B cell (primary cell): ENCODE measurements around the gene FSTL5. TPM values are rescaled to one million over a fixed set of nuclear protein-coding genes. Genes with fewer than 3 reads are reported as not detected.

Source experiments
- ATAC-seq: fragments of 200-7000 bp; cut with Tn5 transposase; one replicate; pipeline ENCODE4 v1.10.0; 2021; ENCODE audit warnings: low read depth, mild to moderate bottlenecking, moderate number of reproducible peaks, moderate library complexity
- CTCF ChIA-PET: fragments of 350-600 bp; sonication (Branson Sonifier 250); formaldehyde crosslinking; loops from one replicate; lab custom pipeline; 2021; ENCODE audit warnings: antibody characterized with exemption, inconsistent platforms; lab: Charles Lee
- POLR2A ChIA-PET: fragments of 350-600 bp; sonication (Branson Sonifier 250); formaldehyde crosslinking; loops from one replicate; lab custom pipeline; 2021; ENCODE audit warnings: antibody characterized with exemption; lab: Charles Lee
- DNase-seq: peaks from one replicate; pipeline ENCODE4 v3.0.0; 2013
- H2AFZ ChIP-seq: 2 replicates; pipeline ENCODE4 v1.6.1; 2012; ENCODE audit warnings: mild to moderate bottlenecking, low read depth, low read length; ENCODE audit not compliant: insufficient read depth, poor library complexity, severe bottlenecking
- H3K27ac ChIP-seq, 2 donors: 1 replicate in 1 of 2; 2 replicates in 1 of 2; pipeline ENCODE4 v1.5.1; 2012 to 2013; ENCODE audit warnings: low read length in 2 of 2, mild to moderate bottlenecking in 2 of 2, moderate library complexity in 1 of 2
- H3K27me3 ChIP-seq, 4 experiments: fragments of 200-600 bp in 1 of 4; sonication (generic) in 1 of 4; replicated peaks in 1 of 4; 1 replicate in 2 of 4; 2 replicates in 2 of 4; pipeline versions ENCODE4 v1.6.1 to v1.7.0; 2013 to 2016; ENCODE audit warnings: low read length in 3 of 4, mild to moderate bottlenecking in 2 of 4, mixed read lengths in 1 of 4, moderate library complexity in 1 of 4; ENCODE audit not compliant: insufficient read depth in 4 of 4, control insufficient read depth in 3 of 4; ENCODE audit errors: control extremely low read depth in 1 of 4
- H3K36me3 ChIP-seq, 2 experiments: replicated peaks in 1 of 2; 1 replicate in 1 of 2; 2 replicates in 1 of 2; pipeline versions ENCODE4 v1.6.1 to v1.7.1; 2013; ENCODE audit warnings: low read length in 1 of 2; ENCODE audit not compliant: insufficient read depth in 2 of 2, control insufficient read depth in 1 of 2; ENCODE audit errors: control extremely low read depth in 1 of 2, extremely low read depth in 1 of 2
- H3K4me1 ChIP-seq, 2 donors: fragments of 200-600 bp in 1 of 2; sonication (generic) in 1 of 2; 1 replicate in 1 of 2; 2 replicates in 1 of 2; pipeline versions ENCODE4 v1.5.1 to v1.6.1; 2013 to 2017; ENCODE audit warnings: low read length in 2 of 2; ENCODE audit not compliant: control insufficient read depth in 2 of 2, insufficient read depth in 2 of 2
- H3K4me2 ChIP-seq: replicated peaks from 2 replicates; pipeline ENCODE3; 2012; ENCODE audit warnings: mild to moderate bottlenecking, low read depth, low read length; ENCODE audit not compliant: poor library complexity, severe bottlenecking
- H3K4me3 ChIP-seq, 5 experiments: fragments of 200-600 bp in 1 of 5; sonication (generic) in 1 of 5; 1 replicate in 3 of 5; 2 replicates in 2 of 5; pipeline versions ENCODE4 v1.5.1 to v1.7.0; 2011 to 2016; ENCODE audit warnings: low read length in 4 of 5, mild to moderate bottlenecking in 4 of 5, low read depth in 2 of 5, control low read depth in 1 of 5, moderate library complexity in 1 of 5; ENCODE audit not compliant: insufficient read depth in 1 of 5; ENCODE audit errors: control extremely low read depth in 1 of 5, extremely low read depth in 1 of 5
- H3K79me2 ChIP-seq: fragments of 200-600 bp; sonication (generic); one replicate; pipeline ENCODE4 v1.6.0; 2016; ENCODE audit warnings: low read length; ENCODE audit not compliant: control insufficient read depth, insufficient read depth
- H3K9ac ChIP-seq: fragments of 200-600 bp; sonication (generic); 2 replicates; pipeline ENCODE4 v1.6.1; 2017; ENCODE audit warnings: mild to moderate bottlenecking, low read length, moderate library complexity
- H3K9me3 ChIP-seq, 3 donors: one replicate each; pipeline versions ENCODE4 v1.6.1 to v1.7.1; 2013; ENCODE audit warnings: low read length in 2 of 3; ENCODE audit not compliant: control insufficient read depth in 2 of 3, insufficient read depth in 1 of 3; ENCODE audit errors: control extremely low read depth in 1 of 3
- H4K20me1 ChIP-seq: 2 replicates; pipeline ENCODE4 v1.6.0; 2012; ENCODE audit warnings: mild to moderate bottlenecking, low read length; ENCODE audit not compliant: insufficient read depth, control insufficient read depth, poor library complexity, severe bottlenecking
- H3K27ac Mint-ChIP-seq: one replicate; pipeline ENCODE4 v1.8.0; 2021; ENCODE audit warnings: mixed read lengths
- H3K27me3 Mint-ChIP-seq: one replicate; pipeline ENCODE4 v1.8.0; 2021; ENCODE audit warnings: mixed read lengths
- H3K4me1 Mint-ChIP-seq: one replicate; pipeline ENCODE4 v1.8.0; 2021; ENCODE audit warnings: mixed read lengths
- H3K4me3 Mint-ChIP-seq: one replicate; pipeline ENCODE4 v1.8.0; 2021; ENCODE audit warnings: mixed read lengths
- H3K9me3 Mint-ChIP-seq: one replicate; pipeline ENCODE4 v1.8.0; 2022; ENCODE audit warnings: mixed read lengths; ENCODE audit not compliant: insufficient read depth
- EZH2 ChIP-seq: IDR thresholded peaks from 2 replicates; pipeline ENCODE4 v1.6.1; 2012; ENCODE audit warnings: borderline replicate concordance, low read depth, mild to moderate bottlenecking, moderate library complexity, low read length; ENCODE audit not compliant: insufficient read depth, poor library complexity, severe bottlenecking
- WGBS: methylation state at CpG from one replicate; pipeline ENCODE4 v1.1.5; 2013; ENCODE audit warnings: missing lambda C conversion rate; ENCODE audit not compliant: insufficient coverage; 5-methylcytosine and 5-hydroxymethylcytosine counted together
- intact Hi-C: fragments of 100-400 bp; cut with micrococcal nuclease; formaldehyde crosslinking; loops from one replicate; pipeline ENCODE4 v1.10.0; 2022
- polyA plus RNA-seq: library from polyadenylated mRNA; depleted of rRNA; stranded (reverse); fragments of >200 nt; gene quantifications from 2 replicates; pipeline ENCODE4 v1.2.3, GENCODE V29; 2012
- total RNA-seq, 2 donors: library from RNA; stranded (reverse); fragments of 120-200 nt in 1 of 2; gene quantifications; 1 replicate in 1 of 2; 2 replicates in 1 of 2; pipeline versions ENCODE4 v1.2.3 to v1.2.4, GENCODE V29; 2013 to 2022
- TF ChIP-seq, protein P1 (sequence below): fragments of 200-600 bp; IDR thresholded peaks from one replicate; pipeline ENCODE4 v1.8.0; 2022; ENCODE audit warnings: antibody characterized with exemption, mild to moderate bottlenecking

FSTL5 gene
- total and polyA plus RNA-seq, 2 donors (not counting 1 experiment from before 2014, with no cell fraction given), result not detected

DNA sequence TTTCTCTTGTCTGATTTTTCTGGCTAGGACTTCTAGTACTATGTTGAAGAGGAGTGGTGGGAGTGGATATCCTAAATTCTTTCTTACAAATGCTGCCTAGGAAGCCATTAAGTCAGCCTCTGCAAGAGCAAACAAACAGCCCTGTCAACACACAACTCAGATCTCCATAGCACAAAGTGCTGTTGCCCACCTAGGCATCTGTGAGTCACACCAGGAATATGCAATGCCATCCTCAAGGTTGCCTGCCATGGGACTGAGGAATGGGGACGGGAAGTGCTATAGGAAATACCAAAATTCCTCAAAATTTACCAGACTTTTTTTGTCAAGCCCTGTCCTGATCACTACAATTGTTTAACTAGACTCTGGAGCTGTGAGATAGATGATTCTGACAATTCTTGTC, 466.9 kb downstream of the FSTL5 start:
- no peak for ATAC-seq
- Histone ChIP-seq H3K36me3 (no peaks in the 10 kb centered on the region), H2AFZ (no peak overlapping the region), H3K4me2 (no peak overlapping the region), H3K9me3 (peaks cover 0 to 5% (median 0%) of the 10 kb centered on the region in 3 donors), H3K4me1 (no peaks in the 10 kb centered on the region), H3K79me2 (no peaks in the 10 kb centered on the region), H3K27ac (no peak overlapping the region), H3K4me3 (no peak overlapping the region), H3K27me3 (no peaks in the 10 kb centered on the region), H4K20me1 (no peaks in the 10 kb centered on the region), H3K9ac (no peak overlapping the region)
- TF ChIP-seq EZH2, result no peak
- H3K27ac Mint-ChIP-seq, result no peak overlapping the region
- H3K27me3 Mint-ChIP-seq, result no peaks in the 10 kb centered on the region
- CTCF ChIA-PET, result no interaction called here
- no CpG with 5 or more reads among the region's 1 CpG for WGBS
- peaks cover 2% of the 10 kb centered on the region for H3K9me3 Mint-ChIP-seq
- POLR2A ChIA-PET, result no interaction called here
- DNase-seq, result no peak
- intact Hi-C loops, result no loop called here
- no peak overlapping the region for H3K4me3 Mint-ChIP-seq
- no peaks in the 10 kb centered on the region for H3K4me1 Mint-ChIP-seq

DNA sequence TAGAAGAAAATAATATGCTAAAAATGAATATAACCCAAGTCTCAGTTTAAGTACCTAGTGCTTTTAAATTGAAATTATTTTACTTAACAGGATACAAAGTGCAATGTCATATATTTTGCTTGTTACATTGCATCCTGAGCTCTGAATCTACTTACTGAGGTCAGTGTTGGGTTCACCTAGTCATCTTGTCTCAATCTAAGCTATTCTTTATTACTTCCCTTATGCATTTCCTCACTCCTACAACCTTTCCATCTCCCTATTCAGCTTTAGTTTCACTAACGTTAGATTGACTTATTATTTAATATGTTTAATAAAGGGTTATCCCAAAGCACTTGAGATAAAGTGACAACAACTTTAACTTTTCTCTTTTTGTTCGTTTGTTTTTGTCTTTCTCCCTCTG, 483.7 kb downstream of the FSTL5 start:
- H3K4me1 Mint-ChIP-seq, result no peaks in the 10 kb centered on the region
- no peak overlapping the region for H3K4me3 Mint-ChIP-seq
- WGBS, result no CpG with 5 or more reads among the region's 2 CpGs
- H3K27me3 Mint-ChIP-seq, result no peaks in the 10 kb centered on the region
- CTCF ChIA-PET, result no interaction called here
- no peaks in the 10 kb centered on the region for H3K79me2 ChIP-seq
- H4K20me1 ChIP-seq, result no peaks in the 10 kb centered on the region
- no peaks in the 10 kb centered on the region for H3K36me3 ChIP-seq
- no peak overlapping the region for H3K27ac ChIP-seq
- intact Hi-C loops, result no loop called here
- no peak overlapping the region for H3K27ac Mint-ChIP-seq
- ATAC-seq (no peak), DNase-seq (no peak)
- no peaks in the 10 kb centered on the region for H3K27me3 ChIP-seq
- no peak overlapping the region for H2AFZ ChIP-seq
- H3K4me3 ChIP-seq, result no peak overlapping the region
- POLR2A ChIA-PET, result no interaction called here
- TF ChIP-seq, protein P1, sequence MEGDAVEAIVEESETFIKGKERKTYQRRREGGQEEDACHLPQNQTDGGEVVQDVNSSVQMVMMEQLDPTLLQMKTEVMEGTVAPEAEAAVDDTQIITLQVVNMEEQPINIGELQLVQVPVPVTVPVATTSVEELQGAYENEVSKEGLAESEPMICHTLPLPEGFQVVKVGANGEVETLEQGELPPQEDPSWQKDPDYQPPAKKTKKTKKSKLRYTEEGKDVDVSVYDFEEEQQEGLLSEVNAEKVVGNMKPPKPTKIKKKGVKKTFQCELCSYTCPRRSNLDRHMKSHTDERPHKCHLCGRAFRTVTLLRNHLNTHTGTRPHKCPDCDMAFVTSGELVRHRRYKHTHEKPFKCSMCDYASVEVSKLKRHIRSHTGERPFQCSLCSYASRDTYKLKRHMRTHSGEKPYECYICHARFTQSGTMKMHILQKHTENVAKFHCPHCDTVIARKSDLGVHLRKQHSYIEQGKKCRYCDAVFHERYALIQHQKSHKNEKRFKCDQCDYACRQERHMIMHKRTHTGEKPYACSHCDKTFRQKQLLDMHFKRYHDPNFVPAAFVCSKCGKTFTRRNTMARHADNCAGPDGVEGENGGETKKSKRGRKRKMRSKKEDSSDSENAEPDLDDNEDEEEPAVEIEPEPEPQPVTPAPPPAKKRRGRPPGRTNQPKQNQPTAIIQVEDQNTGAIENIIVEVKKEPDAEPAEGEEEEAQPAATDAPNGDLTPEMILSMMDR, result no peak
- TF ChIP-seq EZH2, result no peak
- H3K9me3 ChIP-seq, result no peaks in the 10 kb centered on the region
- no peaks in the 10 kb centered on the region for H3K4me1 ChIP-seq
- no peak overlapping the region for H3K9ac ChIP-seq
- H3K9me3 Mint-ChIP-seq, result peaks cover 8% of the 10 kb centered on the region
- H3K4me2 ChIP-seq, result no peak overlapping the region
